ENCODE results near the gene ZBTB4.

DNA sequence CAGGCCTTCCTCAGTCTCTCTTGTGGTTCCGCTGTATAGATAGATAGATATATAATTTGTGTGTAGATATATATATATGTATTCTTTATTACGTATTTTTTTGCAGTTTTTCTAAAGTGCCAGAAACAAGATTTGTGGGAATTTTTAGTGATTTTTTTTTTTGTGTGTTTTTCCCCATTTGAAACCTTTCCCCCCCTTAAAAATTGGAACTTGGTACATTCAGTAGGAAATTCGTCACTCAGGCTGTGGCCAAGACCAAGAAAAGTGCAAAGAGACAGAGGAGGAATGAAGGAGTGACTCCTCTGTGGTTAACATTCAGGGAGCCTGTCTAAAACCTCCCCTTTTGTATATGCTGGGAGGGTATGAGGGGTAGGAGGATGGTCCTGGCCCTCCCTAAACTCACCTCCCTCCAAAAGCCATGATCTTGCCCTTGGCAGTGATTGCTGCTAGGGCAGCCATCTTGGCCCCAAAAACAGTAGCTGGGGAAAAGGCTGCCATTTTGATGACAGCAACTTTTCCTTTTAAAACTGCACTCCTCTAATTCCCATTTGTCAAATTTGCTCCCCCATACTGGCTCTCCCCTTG is 19.4 kb downstream of the ZBTB4 start:
- TF ChIP-seq, protein P1, sequence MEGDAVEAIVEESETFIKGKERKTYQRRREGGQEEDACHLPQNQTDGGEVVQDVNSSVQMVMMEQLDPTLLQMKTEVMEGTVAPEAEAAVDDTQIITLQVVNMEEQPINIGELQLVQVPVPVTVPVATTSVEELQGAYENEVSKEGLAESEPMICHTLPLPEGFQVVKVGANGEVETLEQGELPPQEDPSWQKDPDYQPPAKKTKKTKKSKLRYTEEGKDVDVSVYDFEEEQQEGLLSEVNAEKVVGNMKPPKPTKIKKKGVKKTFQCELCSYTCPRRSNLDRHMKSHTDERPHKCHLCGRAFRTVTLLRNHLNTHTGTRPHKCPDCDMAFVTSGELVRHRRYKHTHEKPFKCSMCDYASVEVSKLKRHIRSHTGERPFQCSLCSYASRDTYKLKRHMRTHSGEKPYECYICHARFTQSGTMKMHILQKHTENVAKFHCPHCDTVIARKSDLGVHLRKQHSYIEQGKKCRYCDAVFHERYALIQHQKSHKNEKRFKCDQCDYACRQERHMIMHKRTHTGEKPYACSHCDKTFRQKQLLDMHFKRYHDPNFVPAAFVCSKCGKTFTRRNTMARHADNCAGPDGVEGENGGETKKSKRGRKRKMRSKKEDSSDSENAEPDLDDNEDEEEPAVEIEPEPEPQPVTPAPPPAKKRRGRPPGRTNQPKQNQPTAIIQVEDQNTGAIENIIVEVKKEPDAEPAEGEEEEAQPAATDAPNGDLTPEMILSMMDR (conservative IDR thresholded peaks at IDR 0.05; ENCODE audit: low read depth in 2 of 2), result no peak
- no peak for TF ChIP-seq EZH2 (IDR thresholded peaks at IDR 0.05; ENCODE audit: low read depth, unreplicated experiment)
- no peak for TF ChIP-seq CREB1 (CRISPR knock-in tag; IDR thresholded peaks at IDR 0.05; ENCODE audit: low read depth)
- TF ChIP-seq EZH2phosphoT487 (IDR thresholded peaks at IDR 0.05; ENCODE audit: unreplicated experiment), result no peak
- no peak for TF ChIP-seq POLR2AphosphoS5 (IDR thresholded peaks at IDR 0.05; ENCODE audit: low read depth)
- TF ChIP-seq, protein P2, sequence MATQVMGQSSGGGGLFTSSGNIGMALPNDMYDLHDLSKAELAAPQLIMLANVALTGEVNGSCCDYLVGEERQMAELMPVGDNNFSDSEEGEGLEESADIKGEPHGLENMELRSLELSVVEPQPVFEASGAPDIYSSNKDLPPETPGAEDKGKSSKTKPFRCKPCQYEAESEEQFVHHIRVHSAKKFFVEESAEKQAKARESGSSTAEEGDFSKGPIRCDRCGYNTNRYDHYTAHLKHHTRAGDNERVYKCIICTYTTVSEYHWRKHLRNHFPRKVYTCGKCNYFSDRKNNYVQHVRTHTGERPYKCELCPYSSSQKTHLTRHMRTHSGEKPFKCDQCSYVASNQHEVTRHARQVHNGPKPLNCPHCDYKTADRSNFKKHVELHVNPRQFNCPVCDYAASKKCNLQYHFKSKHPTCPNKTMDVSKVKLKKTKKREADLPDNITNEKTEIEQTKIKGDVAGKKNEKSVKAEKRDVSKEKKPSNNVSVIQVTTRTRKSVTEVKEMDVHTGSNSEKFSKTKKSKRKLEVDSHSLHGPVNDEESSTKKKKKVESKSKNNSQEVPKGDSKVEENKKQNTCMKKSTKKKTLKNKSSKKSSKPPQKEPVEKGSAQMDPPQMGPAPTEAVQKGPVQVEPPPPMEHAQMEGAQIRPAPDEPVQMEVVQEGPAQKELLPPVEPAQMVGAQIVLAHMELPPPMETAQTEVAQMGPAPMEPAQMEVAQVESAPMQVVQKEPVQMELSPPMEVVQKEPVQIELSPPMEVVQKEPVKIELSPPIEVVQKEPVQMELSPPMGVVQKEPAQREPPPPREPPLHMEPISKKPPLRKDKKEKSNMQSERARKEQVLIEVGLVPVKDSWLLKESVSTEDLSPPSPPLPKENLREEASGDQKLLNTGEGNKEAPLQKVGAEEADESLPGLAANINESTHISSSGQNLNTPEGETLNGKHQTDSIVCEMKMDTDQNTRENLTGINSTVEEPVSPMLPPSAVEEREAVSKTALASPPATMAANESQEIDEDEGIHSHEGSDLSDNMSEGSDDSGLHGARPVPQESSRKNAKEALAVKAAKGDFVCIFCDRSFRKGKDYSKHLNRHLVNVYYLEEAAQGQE (IDR thresholded peaks at IDR 0.05; ENCODE audit: unreplicated experiment), result no peak
